GM19240 (cell line): ENCODE measurements around the gene BTLA.
"Not testable (repeated sequence)": the region's sequence is repeated elsewhere in the genome, so short reads cannot be mapped to it uniquely, and the experiment has no call there.

Source experiments
- DNase-seq: peaks from one replicate; pipeline ENCODE4 v3.0.0; 2011; ENCODE audit warnings: low spot score; ENCODE audit not compliant: insufficient read length

Gene BTLA

DNA sequence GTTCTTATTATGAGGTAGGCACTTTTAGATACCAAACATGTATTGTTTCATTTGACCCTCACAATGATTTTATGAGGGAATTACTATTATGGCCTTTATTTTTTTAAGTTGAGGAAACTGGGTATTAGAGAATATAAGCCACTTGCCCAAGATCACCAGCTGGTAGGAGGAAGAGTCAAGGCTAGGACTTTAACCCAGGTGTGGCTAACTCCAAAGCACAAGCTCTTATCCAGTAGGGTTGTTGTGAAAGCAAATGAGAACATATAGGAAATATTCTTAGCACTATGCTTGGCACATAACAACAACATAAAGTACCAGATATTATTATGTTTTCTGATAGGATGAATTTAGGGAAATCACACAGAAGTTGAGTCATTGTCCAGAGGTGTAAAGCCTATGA lies 7.9 kb downstream of the BTLA start:
- no peak for DNase-seq

DNA sequence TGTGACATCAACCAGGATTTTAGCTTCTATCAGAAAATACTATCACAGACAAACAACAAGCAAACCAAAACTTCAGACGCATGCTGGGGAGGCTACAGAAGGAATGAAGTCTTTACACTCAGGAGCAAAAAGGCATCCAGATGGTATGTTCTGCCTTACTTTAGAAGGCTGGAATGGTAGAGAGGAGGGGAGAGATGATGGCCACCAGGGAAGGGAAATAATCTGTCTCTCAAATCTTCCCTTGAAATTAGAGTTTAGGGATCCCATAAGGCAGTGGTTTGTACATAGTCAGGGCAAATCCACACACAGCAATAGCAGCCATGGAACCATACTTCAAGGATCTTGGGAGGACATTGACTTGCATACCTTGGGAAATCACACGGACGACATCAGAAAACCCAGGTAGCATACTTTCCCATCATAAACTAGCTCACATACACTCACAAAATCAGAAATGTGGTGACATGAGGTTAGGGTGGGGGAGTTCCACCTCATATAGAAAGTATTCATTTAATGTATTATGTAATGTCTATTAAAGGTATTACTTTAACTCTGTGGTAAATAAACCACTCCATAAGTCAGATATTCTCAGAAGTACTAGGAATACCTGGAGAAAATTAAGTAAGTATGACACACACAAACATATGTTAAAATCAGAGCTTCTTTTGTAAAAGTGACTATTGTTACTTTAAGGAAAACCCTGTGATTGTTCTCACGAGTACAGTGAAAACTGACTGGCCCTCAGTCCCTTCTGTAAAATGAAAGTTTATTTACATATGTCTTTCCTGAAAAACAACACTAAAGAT lies 9.4 kb downstream of the BTLA start:
- no peak for DNase-seq

GRCh38 chr3:112486811-112487505 lies 12.3 kb downstream of the BTLA start:
- no peak for DNase-seq

DNA sequence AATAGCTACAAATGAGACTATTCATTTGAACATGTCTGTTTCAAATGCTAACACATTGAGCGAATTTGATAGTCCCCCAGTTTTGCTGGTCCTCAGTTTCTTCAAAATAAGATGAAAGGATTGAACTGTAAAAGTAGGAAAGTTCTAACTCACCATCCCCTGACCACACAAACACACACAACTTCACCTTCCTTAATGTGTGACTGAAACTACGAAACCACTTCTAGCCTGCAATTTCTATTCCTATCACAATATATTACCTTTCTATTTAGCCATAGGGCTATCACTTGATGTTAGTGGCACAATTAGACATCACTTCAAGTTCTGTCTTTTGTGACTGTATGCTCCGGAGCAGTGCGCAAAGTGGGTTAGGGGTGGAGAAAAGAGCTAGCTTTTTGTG lies 14.9 kb downstream of the BTLA start:
- no peak for DNase-seq

DNA sequence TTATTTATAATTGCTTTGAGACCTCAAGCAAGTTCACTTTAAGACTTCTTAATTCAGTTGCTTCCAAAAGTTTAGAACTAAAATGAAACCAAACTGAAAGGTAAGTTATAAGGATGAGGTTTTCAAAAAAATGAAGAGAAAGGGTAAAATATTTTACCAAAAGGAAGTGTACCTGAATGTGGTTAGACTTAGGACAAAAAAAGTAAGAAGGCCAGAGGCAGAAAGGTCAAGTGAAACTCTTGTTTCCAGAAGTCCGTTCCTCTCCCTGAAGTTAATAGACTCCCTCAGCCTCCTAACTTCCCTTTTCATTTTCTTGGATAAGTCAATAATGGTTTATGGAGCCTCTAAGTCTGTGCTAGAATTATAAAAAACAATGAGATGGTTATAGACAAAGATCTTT lies 16.6 kb downstream of the BTLA start:
- DNase-seq, result no peak

DNA sequence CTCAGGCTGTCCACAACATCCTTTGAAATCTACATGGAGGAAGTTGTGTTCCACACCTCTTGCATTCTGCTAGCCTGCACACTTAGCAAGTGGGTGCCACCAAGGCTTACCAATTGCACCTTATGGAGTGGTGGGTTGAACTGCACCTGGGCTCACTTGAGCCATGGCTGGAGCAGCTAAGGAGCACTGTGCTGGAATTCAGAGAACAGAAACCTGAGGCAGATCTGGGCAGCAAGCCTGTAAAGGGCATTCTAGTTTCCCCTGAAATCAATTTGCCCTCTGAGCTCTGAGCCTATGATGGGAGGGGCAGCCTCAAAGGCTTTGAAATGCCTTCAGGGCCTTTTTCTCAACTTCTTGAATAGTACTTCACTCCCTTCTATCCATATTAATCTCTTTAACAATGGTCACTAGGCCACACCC lies 18.0 kb downstream of the BTLA start:
- DNase-seq, result no peak

DNA sequence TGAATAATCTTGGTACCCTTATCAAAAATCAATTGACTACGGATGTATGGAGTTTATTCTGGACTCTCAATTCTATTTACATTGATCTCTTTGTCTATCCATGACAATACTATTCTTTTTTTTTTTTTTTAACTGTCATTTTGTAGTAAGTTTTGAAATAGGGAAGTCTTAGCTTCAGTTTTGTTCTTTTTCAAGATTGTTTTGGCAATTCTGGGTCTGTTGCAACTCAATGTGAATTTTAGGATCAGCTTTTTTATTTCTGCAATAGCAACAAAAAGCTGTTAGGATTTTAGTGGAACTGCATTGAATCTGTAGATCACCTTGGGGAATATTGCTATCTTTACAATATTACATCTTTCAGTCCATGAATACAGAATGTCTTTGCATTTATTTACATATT lies 21.4 kb downstream of the BTLA start:
- no peak for DNase-seq

DNA sequence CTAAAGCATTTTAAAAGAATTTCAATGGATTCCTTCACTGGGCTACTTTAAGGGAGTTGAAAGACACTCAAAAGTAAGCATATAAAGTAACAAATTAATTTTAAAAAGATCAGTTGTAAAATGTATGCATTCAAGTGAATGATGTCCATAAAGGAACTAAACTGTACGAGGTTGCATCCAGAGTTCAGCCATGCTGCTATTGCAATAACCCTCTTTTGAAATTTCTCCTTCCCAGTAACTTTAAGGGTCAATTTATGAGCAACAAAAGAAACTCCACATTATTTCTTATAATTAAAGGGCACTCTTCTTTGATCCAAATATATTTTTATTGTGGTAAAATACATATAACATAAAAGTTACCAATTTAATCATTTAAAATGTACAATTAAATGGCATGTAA lies 22.9 kb downstream of the BTLA start:
- no peak for DNase-seq

GRCh38 chr3:112474796-112475195 lies 24.5 kb downstream of the BTLA start:
- no peak for DNase-seq

- no peak for DNase-seq
Observed at GRCh38 chr3:112472691-112473090, 26.6 kb downstream of the BTLA start.

GRCh38 chr3:112471596-112472325 lies 27.5 kb downstream of the BTLA start:
- no peak for DNase-seq

- no peak for DNase-seq
Observed at GRCh38 chr3:112470788-112471187, 28.5 kb downstream of the BTLA start.

DNA sequence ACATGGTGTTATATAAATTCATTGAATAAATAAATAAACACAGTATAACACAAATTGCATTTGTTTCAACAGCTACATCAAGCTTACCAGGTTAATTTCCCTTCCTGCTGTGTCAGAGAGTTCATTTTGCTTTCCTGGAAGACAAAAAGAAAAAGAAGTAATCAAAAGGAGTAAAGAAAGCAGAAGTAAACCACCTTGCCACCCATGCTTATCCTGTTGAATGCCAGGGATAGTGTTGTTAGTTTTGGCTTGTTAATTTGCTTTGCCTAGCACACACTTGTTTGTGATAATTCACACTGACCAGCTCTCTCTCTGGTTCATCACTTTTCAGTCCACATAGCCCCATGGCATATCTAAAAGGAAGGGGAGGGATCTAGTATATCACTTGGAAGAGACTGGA lies 29.6 kb downstream of the BTLA start:
- DNase-seq, result no peak

DNA sequence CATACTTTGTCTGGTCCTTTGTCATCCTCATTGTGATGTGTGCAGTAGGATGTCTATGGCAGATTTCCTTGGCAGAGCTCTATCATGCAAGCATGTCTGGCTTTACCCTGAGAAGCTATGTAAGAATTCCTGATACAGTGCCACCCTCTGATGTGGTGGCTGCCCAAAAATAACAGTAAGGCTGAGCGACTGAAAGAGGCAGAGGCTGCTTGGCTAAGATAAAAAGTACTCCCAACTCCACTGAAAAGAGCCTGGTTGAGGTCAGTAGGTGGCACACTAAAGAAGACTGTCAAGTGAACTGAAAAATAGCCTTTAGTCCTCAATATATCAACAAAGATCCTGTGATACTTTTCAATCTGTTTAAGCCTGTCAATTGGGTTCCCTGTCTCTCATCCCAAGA lies 31.7 kb downstream of the BTLA start:
- DNase-seq, result no peak

DNA sequence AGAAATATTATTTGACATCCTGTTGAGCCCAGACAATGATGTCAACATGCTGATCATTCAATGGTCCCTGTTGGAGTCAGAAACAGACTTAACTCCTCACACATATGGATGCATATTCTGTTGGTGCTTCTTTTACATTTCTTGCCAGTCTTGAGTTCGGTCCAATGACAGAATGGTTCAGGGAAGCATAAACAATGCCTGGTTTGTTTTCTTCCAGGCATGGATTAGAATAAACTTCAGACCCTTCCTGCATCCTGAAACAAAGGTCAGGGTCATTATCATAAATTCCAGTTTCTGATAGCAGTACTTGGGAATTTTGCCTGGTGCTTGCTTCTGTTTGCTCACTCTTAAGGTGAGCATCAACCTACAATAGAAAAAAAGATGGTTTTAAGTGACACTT lies 33.3 kb downstream of the BTLA start:
- DNase-seq, result no peak

DNA sequence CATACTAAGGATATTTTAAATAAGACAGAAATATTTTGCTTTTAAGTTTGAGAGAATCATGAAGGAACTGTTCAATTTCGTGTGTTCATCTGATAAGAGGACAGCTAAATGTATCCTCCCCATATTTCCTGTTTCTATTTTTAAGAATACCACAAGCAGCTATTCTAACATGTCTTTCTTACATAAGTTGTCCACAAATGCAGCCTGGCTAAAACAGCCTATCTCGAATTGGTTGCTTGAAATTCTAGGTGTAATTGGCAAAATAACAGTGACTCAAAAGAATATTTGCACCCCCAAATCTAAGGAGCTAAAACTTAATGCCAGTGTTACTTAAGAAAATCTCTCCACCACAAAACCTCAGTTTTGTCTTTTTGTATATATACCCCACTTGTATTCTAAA lies 35.0 kb downstream of the BTLA start:
- no peak for DNase-seq

- DNase-seq, result no peak
Observed at GRCh38 chr3:112463250-112463649, 36.0 kb downstream of the BTLA start.

- DNase-seq, result not testable (repeated sequence)
Observed at GRCh38 chr3:112461787-112462186, 37.5 kb downstream of the BTLA start.

DNA sequence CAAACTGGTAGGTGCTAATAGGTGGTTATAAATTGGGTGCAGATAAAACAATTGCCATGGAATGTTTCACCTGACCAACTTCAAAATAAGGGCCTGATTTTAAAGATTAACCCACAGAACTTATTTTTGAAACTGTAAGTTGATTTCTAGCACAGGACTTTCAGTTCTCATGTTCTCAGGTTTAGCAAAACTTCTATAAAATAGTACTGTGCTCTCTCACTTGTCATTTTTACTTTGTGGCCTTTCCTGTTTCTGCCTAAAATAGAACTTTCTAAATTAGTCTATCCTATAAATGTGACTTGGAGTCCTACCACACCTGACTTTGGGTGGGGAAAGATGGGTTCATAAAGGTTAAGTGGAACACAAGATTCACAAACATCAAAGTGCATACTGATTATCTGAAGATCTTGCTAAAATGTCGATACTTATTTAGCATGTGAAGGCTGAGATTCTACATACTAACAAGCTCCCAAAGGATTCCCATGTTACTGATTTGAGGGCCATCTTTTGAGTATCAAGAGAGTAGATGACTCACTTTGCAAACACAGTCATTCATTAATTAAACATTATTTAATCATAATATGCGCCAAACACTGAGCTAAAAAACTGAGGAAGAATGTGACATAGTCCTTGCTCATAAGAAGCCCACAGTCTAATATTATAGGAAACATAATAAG lies 38.6 kb downstream of the BTLA start:
- DNase-seq, result no peak

DNA sequence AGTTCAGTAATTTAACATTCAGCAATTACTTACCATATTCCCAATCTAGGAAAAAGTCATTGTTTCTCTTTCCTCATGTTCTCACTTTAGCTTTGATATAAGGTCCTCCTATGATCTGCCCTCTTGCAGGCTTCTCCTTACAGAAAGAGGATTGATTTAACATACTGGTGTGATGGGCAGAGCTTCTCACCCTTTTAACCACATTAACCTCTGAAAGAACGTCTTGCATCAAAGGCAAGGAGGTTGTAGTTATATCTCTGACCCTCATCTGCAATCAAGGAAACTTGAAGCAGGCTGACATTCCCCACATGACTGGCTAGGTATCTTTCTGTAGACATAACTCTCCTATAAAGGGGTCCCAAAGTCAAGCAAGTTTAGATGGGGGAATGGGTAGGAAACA lies 39.5 kb downstream of the BTLA start:
- DNase-seq, result no peak

- DNase-seq, result no peak
Observed at GRCh38 chr3:112456147-112456546, 43.1 kb downstream of the BTLA start.

GRCh38 chr3:112448939-112449338 lies 50.3 kb downstream of the BTLA start:
- DNase-seq, result no peak
